Measurements from ENCODE around the gene SYT8. TPM values are rescaled to one million over a fixed set of nuclear protein-coding genes. Genes with fewer than 3 reads are reported as not detected.

The SYT8 gene
- total RNA-seq, 1 donor from 2014 or later = not detected

DNA sequence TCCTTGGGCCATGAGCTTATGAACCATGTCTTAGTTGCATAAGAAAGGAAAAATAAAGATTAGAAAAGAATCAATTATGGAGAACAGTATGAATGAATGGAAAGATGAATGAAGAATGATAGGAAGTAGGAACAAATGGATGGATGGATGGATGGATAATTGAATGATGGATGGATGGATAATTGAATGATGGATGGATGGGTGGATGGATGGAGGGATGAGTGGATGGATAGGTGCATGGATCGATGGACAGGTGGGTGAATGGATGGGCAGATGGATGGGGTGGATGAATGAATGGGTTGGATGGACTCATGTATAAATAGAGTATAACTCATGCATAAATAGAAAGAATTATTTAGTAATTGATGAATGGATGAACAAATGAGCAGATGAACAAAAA is 25.3 kb downstream of the SYT8 start:
- Mint-ChIP-seq H3K27ac (no peak overlapping the region), H3K4me3 (no peak overlapping the region), H3K36me3 (ENCODE audit: low read depth) (peaks cover 21% of the 10 kb centered on the region), H3K9me3 (no peaks in the 10 kb centered on the region), H3K4me1 (peaks cover 41% of the 10 kb centered on the region), H3K27me3 (no peaks in the 10 kb centered on the region)
- ChIA-PET POLR2A (interaction anchor here (1.3 kb wide), 1 partner anchor 10 kb away, joined by 3 read pairs; no protein-coding TSS in a partner anchor), CTCF (interaction anchor here (1.3 kb wide), 1 partner anchor 166 kb away, joined by 3 read pairs; no protein-coding TSS in a partner anchor)
- DNase-seq (no peak), ATAC-seq (ENCODE audit: low read depth) (no peak)
- TF ChIP-seq, protein P1, sequence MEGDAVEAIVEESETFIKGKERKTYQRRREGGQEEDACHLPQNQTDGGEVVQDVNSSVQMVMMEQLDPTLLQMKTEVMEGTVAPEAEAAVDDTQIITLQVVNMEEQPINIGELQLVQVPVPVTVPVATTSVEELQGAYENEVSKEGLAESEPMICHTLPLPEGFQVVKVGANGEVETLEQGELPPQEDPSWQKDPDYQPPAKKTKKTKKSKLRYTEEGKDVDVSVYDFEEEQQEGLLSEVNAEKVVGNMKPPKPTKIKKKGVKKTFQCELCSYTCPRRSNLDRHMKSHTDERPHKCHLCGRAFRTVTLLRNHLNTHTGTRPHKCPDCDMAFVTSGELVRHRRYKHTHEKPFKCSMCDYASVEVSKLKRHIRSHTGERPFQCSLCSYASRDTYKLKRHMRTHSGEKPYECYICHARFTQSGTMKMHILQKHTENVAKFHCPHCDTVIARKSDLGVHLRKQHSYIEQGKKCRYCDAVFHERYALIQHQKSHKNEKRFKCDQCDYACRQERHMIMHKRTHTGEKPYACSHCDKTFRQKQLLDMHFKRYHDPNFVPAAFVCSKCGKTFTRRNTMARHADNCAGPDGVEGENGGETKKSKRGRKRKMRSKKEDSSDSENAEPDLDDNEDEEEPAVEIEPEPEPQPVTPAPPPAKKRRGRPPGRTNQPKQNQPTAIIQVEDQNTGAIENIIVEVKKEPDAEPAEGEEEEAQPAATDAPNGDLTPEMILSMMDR (IDR thresholded peaks at IDR 0.05) = no peak
- intact Hi-C loops (cut with micrococcal nuclease) = no loop called here

GRCh38 chr11:1861435-1862411 is 26.9 kb downstream of the SYT8 start:
- H3K27ac Mint-ChIP-seq = no peak overlapping the region
- H3K4me3 Mint-ChIP-seq = no peak overlapping the region
- ATAC-seq (ENCODE audit: low read depth) (no peak), DNase-seq (no peak)
- H3K36me3 Mint-ChIP-seq (ENCODE audit: low read depth) = peaks cover 27% of the 10 kb centered on the region
- H3K4me1 Mint-ChIP-seq = peaks cover 39% of the 10 kb centered on the region
- no peaks in the 10 kb centered on the region for H3K27me3 Mint-ChIP-seq
- ChIA-PET CTCF (interaction anchor here (1.9 kb wide), 1 partner anchor 15 kb away, joined by 4 read pairs; no protein-coding TSS in a partner anchor), POLR2A (no interaction called here)
- H3K9me3 Mint-ChIP-seq = no peaks in the 10 kb centered on the region
- TF ChIP-seq, protein P1 (IDR thresholded peaks at IDR 0.05) = no peak
- intact Hi-C loops (cut with micrococcal nuclease) = no loop called here

- intact Hi-C loops (cut with micrococcal nuclease) = no loop called here
- H3K4me3 Mint-ChIP-seq = no peak overlapping the region
- peaks cover 41% of the 10 kb centered on the region for H3K4me1 Mint-ChIP-seq
- no peaks in the 10 kb centered on the region for H3K9me3 Mint-ChIP-seq
- no peak for DNase-seq
- peaks cover 30% of the 10 kb centered on the region for H3K36me3 Mint-ChIP-seq (ENCODE audit: low read depth)
- TF ChIP-seq, protein P1 (IDR thresholded peaks at IDR 0.05) = no peak
- CTCF ChIA-PET = interaction anchor here (1.9 kb wide), 1 partner anchor 14 kb away, joined by 4 read pairs; no protein-coding TSS in a partner anchor
- ATAC-seq (ENCODE audit: low read depth) = no peak
- POLR2A ChIA-PET = no interaction called here
- no peaks in the 10 kb centered on the region for H3K27me3 Mint-ChIP-seq
- H3K27ac Mint-ChIP-seq = peak overlapping the region; percentile 11
These were observed 28.0 kb downstream of the SYT8 start for GRCh38 chr11:1862588-1863351.

GRCh38 chr11:1863352-1864216 is 28.8 kb downstream of the SYT8 start:
- no peak overlapping the region for H3K4me3 Mint-ChIP-seq
- TF ChIP-seq, protein P1 (IDR thresholded peaks at IDR 0.05) = no peak
- ChIA-PET POLR2A (no interaction called here), CTCF (interaction anchor here (1.9 kb wide), 1 partner anchor 13 kb away, joined by 4 read pairs; no protein-coding TSS in a partner anchor)
- ATAC-seq (ENCODE audit: low read depth) (no peak), DNase-seq (no peak)
- intact Hi-C loops (cut with micrococcal nuclease) = no loop called here
- no peaks in the 10 kb centered on the region for H3K27me3 Mint-ChIP-seq
- peaks cover 39% of the 10 kb centered on the region for H3K4me1 Mint-ChIP-seq
- H3K36me3 Mint-ChIP-seq (ENCODE audit: low read depth) = peaks cover 27% of the 10 kb centered on the region
- H3K27ac Mint-ChIP-seq = no peak overlapping the region
- H3K9me3 Mint-ChIP-seq = no peaks in the 10 kb centered on the region
